Kidney (tissue), 14 donors: Measurements from ENCODE around the gene CCM2L. TPM values are rescaled to one million over a fixed set of nuclear protein-coding genes. Genes with fewer than 3 reads are reported as not detected.

Experiments used
- DNase-seq, 5 donors: peaks; one replicate each; pipeline ENCODE4 v3.0.0-alpha.2; 2013 to 2020
- FAIRE-seq: peaks from 2 replicates; lab custom pipeline; 2012; peaks lifted over from hg19 to GRCh38; lab: Jason Lieb, UNC
- H3K27ac ChIP-seq, 2 donors: one replicate each; pipeline ENCODE4 v1.7.0; 2013; ENCODE audit warnings: low read depth in 2 of 2, low read length in 2 of 2, inconsistent platforms in 1 of 2
- H3K27me3 ChIP-seq: one replicate; pipeline ENCODE4 v1.7.1; 2013; ENCODE audit warnings: low read length, inconsistent platforms; ENCODE audit not compliant: control insufficient read depth, insufficient read depth
- H3K36me3 ChIP-seq, 3 donors: one replicate each; pipeline versions ENCODE4 v1.7.0 to v1.7.1; 2013; ENCODE audit warnings: low read length in 3 of 3, control low read depth in 1 of 3, inconsistent platforms in 1 of 3; ENCODE audit not compliant: insufficient read depth in 3 of 3, control insufficient read depth in 2 of 3
- H3K4me1 ChIP-seq, 3 donors: one replicate each; pipeline versions ENCODE4 v1.7.0 to v1.7.1; 2013; ENCODE audit warnings: low read length in 3 of 3, inconsistent platforms in 1 of 3, low read depth in 1 of 3; ENCODE audit not compliant: control insufficient read depth in 2 of 3, insufficient read depth in 2 of 3
- H3K4me3 ChIP-seq, 3 donors: one replicate each; pipeline versions ENCODE4 v1.7.0 to v1.8.1; 2013; ENCODE audit warnings: low read length in 3 of 3, control low read depth in 1 of 3, inconsistent platforms in 1 of 3
- H3K9ac ChIP-seq, 3 donors: one replicate each; pipeline versions ENCODE4 v1.7.0 to v1.7.1; 2013; ENCODE audit warnings: low read length in 3 of 3, control low read depth in 1 of 3, inconsistent platforms in 1 of 3
- H3K9me3 ChIP-seq, 3 donors: one replicate each; pipeline versions ENCODE4 v1.7.0 to v1.7.1; 2013; ENCODE audit warnings: low read length in 3 of 3, control low read depth in 1 of 3, inconsistent platforms in 1 of 3; ENCODE audit not compliant: control insufficient read depth in 2 of 3, insufficient read depth in 1 of 3
- CTCF ChIP-seq: IDR thresholded peaks from 3 replicates; pipeline ENCODE4 v1.5.1; 2012; ENCODE audit warnings: mild to moderate bottlenecking, moderate library complexity, borderline replicate concordance; ENCODE audit not compliant: insufficient read depth; ENCODE audit errors: extremely low read depth
- intact Hi-C: fragments of 100-400 bp; cut with DNase I; formaldehyde crosslinking; loops from one replicate; pipeline ENCODE4 v1.11.1; 2022
- polyA plus RNA-seq: library from polyadenylated mRNA; stranded (reverse); fragments of 350-450 nt; fragmentation: Illumina TruSeq; extraction: RNeasy Lipid Tissue Mini Kit (QIAGEN cat#74804); gene quantifications from one replicate; pipeline ENCODE4 v1.2.3, GENCODE V29; 2014; ENCODE audit warnings: low read depth, low replicate concordance; ENCODE audit not compliant: insufficient read depth
- total RNA-seq: library from RNA; stranded (reverse); fragmentation: NEBNext Ultra II Directional; extraction: Animal tissue kit (Norgen Biotek cat#: 25700); gene quantifications from one replicate; pipeline ENCODE4 v1.2.1, GENCODE V29; 2021
- donor health status: control.
- donor health status: control.
- donor health status: control.
- donor health status: control.
- donor health status: control.
- donor health status: DM: yes; HTN: yes; CAD: no.
- donor health status: Normal renal cell carcinoma (clear cell type).

The CCM2L gene
- total and polyA plus RNA-seq, 2 donors from 2014 or later: 9.9 to 13.8 TPM

GRCh38 chr20:32034581-32035425 is 24.6 kb downstream of the CCM2L start:
- no peak overlapping the region for H3K9ac ChIP-seq
- no peak for FAIRE-seq
- no peak overlapping the region for H3K27ac ChIP-seq
- no peak overlapping the region for H3K4me3 ChIP-seq
- H3K36me3 ChIP-seq: no peaks in the 10 kb centered on the region
- peaks cover 0 to 9% (median 4%) of the 10 kb centered on the region in 3 donors for H3K4me1 ChIP-seq
- peak; percentile 12 for TF ChIP-seq CTCF
- no peaks in the 10 kb centered on the region for H3K27me3 ChIP-seq
- intact Hi-C loops: no loop called here
- H3K9me3 ChIP-seq: no peaks in the 10 kb centered on the region
- DNase-seq: peak in 1 of 5 donors; percentile 28

- intact Hi-C loops: no loop called here
- Histone ChIP-seq H3K36me3 (no peaks in the 10 kb centered on the region), H3K9ac (no peak overlapping the region), H3K27ac (no peak overlapping the region), H3K9me3 (no peaks in the 10 kb centered on the region), H3K27me3 (no peaks in the 10 kb centered on the region), H3K4me3 (no peak overlapping the region), H3K4me1 (peaks cover 0 to 9% (median 4%) of the 10 kb centered on the region in 3 donors)
- FAIRE-seq: no peak
- DNase-seq: no peak
- TF ChIP-seq CTCF: no peak
These were observed 25.2 kb downstream of the CCM2L start for GRCh38 chr20:32035426-32035779.

- Histone ChIP-seq H3K36me3 (no peaks in the 10 kb centered on the region), H3K9ac (no peak overlapping the region), H3K27ac (no peak overlapping the region), H3K9me3 (no peaks in the 10 kb centered on the region), H3K27me3 (no peaks in the 10 kb centered on the region), H3K4me3 (no peak overlapping the region), H3K4me1 (peaks cover 0 to 4% (median 4%) of the 10 kb centered on the region in 3 donors)
- DNase-seq: no peak
- no peak for FAIRE-seq
- intact Hi-C loops: no loop called here
- no peak for TF ChIP-seq CTCF
These were observed 26.0 kb downstream of the CCM2L start for GRCh38 chr20:32036252-32036651.
